Stomach (tissue), 9 donors: ENCODE results near the gene PDCD1. TPM values are rescaled to one million over a fixed set of nuclear protein-coding genes. Genes with fewer than 3 reads are reported as not detected.

Experiments used
- DNase-seq, 2 donors: peaks; one replicate each; pipeline versions ENCODE4 v3.0.0 to v3.0.0-alpha.2; 2013 to 2019
- H3K27ac ChIP-seq, 5 donors: fragments of 200-600 bp in 4 of 5; sonication (generic) in 4 of 5; one replicate each; pipeline ENCODE4 v1.5.1; 2013 to 2019; ENCODE audit warnings: mild to moderate bottlenecking in 1 of 5, moderate library complexity in 1 of 5
- H3K27me3 ChIP-seq, 3 donors: fragments of 200-600 bp; sonication (generic); one replicate each; pipeline ENCODE4 v1.5.1; 2017 to 2019; ENCODE audit warnings: mixed run types in 1 of 3
- H3K36me3 ChIP-seq, 4 donors: fragments of 200-600 bp; sonication (generic); 1 replicate in 3 of 4; 2 replicates in 1 of 4; pipeline ENCODE4 v1.5.1; 2016 to 2019
- H3K4me1 ChIP-seq, 4 donors: fragments of 200-600 bp; sonication (generic); one replicate each; pipeline ENCODE4 v1.5.1; 2016 to 2019
- H3K4me3 ChIP-seq, 4 donors: fragments of 200-600 bp; sonication (generic) in 3 of 4; one replicate each; pipeline ENCODE4 v1.5.1; 2016 to 2019; ENCODE audit warnings: mild to moderate bottlenecking in 1 of 4
- H3K9me3 ChIP-seq, 4 donors: fragments of 200-600 bp; sonication (generic); one replicate each; pipeline ENCODE4 v1.5.1; 2016 to 2019
- EP300 ChIP-seq: sonication (generic); formaldehyde crosslinking; IDR thresholded peaks from one replicate; pipeline ENCODE4 v1.6.1; 2017; ENCODE audit warnings: antibody characterized with exemption
- POLR2A ChIP-seq, 4 donors: fragments of 450-650 bp; IDR thresholded peaks; one replicate each; pipeline ENCODE4 v1.6.1; 2016; ENCODE audit warnings: antibody characterized with exemption in 4 of 4, control low read depth in 2 of 4, mild to moderate bottlenecking in 1 of 4, moderate library complexity in 1 of 4
- POLR2AphosphoS5 ChIP-seq, 3 donors: sonication (generic); formaldehyde crosslinking; IDR thresholded peaks; one replicate each; pipeline ENCODE4 v1.6.1; 2016; ENCODE audit warnings: antibody characterized with exemption in 3 of 3
- WGBS, 5 donors: extraction: QIAGEN DNeasy Blood & Tissue Kit in 3 of 5; methylation state at CpG; one replicate each; pipeline versions ENCODE4 v1.1.5 to v1.1.7; 2013 to 2018; 5-methylcytosine and 5-hydroxymethylcytosine counted together
- intact Hi-C: fragments of 100-400 bp; cut with DNase I; formaldehyde crosslinking; loops from one replicate; pipeline ENCODE4 v1.15.1; 2023; ENCODE audit warnings: low total_unique reads
- polyA plus RNA-seq, 3 donors: library from polyadenylated mRNA; stranded (reverse); fragments of 200-250 nt; gene quantifications; one replicate each; pipeline ENCODE4 v1.2.3, GENCODE V29; 2013
- total RNA-seq, 5 donors: library from RNA; depleted of rRNA; stranded (reverse); fragments of >200 nt; gene quantifications; one replicate each; pipeline versions ENCODE4 v1.1.0 to v1.2.3, GENCODE V29; 2014 to 2016
- TF ChIP-seq, protein P1 (sequence below), 7 experiments: fragments of 450-650 bp in 4 of 7; fragments of 200-600 bp in 3 of 7; sonication (generic) in 3 of 7; IDR thresholded peaks; one replicate each; pipeline ENCODE4 v1.5.1; 2016 to 2019; ENCODE audit warnings: antibody characterized with exemption in 7 of 7, control low read depth in 2 of 7, mild to moderate bottlenecking in 1 of 7
- donor health status: healthy with polysubstance abuse.
- donor health status: Bipolar disorder and iron deficiency.
- donor health status: healthy.

Gene PDCD1
- total and polyA plus RNA-seq, 8 donors = 0.18 to 2.2 (median 0.60) TPM; not detected in 3

DNA sequence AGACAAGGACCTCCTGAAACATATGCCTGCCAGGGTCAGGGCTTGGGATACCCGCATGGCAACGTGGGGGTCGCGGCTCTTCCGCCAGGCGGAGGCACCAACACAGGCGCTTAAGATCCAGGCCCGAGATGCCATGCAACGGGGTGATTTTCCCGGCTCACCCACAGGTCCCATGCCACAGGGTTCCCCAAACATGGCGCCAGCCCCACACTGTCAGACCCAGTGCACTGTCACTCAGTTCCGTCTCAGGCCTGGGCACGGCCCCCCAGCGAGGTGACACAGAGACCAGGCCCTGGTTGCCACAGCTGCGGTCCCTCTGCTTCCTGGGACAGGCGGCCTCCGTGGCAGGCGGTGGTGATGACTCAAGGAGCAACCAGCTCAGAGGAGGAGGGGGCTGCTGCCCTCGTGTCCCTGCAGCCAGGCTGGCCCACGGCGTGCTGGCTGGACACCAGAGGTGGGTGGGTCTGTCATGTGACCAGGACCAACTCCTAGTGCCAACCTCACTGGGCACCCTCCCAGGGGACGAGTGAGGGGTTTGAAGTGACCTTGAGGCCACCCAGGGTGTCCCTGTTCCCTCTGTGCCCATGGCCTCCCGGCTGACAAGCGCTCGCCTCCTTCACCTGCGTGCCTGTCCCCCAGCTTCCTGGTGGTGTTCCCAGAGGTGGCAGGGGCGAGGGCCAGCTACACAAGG lies 4.9 kb downstream of the PDCD1 start:
- H3K9me3 ChIP-seq = no peaks in the 10 kb centered on the region
- H3K4me1 ChIP-seq = peaks cover 0 to 13% (median 6%) of the 10 kb centered on the region in 4 donors
- DNase-seq = no peak
- H3K36me3 ChIP-seq = no peaks in the 10 kb centered on the region
- 77 to 82% (median 81%) methylated on average over 17 to 27 of the region's 27 CpGs for WGBS, 5 donors
- intact Hi-C loops = no loop called here
- no peak overlapping the region for H3K4me3 ChIP-seq
- no peak overlapping the region for H3K27ac ChIP-seq
- peaks cover 0 to 37% (median 0%) of the 10 kb centered on the region in 3 donors for H3K27me3 ChIP-seq
- TF ChIP-seq POLR2A (IDR thresholded peaks at IDR 0.05) (no peak), POLR2AphosphoS5 (IDR thresholded peaks at IDR 0.05) (no peak), EP300 (no peak)
- TF ChIP-seq, protein P1, sequence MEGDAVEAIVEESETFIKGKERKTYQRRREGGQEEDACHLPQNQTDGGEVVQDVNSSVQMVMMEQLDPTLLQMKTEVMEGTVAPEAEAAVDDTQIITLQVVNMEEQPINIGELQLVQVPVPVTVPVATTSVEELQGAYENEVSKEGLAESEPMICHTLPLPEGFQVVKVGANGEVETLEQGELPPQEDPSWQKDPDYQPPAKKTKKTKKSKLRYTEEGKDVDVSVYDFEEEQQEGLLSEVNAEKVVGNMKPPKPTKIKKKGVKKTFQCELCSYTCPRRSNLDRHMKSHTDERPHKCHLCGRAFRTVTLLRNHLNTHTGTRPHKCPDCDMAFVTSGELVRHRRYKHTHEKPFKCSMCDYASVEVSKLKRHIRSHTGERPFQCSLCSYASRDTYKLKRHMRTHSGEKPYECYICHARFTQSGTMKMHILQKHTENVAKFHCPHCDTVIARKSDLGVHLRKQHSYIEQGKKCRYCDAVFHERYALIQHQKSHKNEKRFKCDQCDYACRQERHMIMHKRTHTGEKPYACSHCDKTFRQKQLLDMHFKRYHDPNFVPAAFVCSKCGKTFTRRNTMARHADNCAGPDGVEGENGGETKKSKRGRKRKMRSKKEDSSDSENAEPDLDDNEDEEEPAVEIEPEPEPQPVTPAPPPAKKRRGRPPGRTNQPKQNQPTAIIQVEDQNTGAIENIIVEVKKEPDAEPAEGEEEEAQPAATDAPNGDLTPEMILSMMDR (IDR thresholded peaks at IDR 0.05) = no peak

DNA sequence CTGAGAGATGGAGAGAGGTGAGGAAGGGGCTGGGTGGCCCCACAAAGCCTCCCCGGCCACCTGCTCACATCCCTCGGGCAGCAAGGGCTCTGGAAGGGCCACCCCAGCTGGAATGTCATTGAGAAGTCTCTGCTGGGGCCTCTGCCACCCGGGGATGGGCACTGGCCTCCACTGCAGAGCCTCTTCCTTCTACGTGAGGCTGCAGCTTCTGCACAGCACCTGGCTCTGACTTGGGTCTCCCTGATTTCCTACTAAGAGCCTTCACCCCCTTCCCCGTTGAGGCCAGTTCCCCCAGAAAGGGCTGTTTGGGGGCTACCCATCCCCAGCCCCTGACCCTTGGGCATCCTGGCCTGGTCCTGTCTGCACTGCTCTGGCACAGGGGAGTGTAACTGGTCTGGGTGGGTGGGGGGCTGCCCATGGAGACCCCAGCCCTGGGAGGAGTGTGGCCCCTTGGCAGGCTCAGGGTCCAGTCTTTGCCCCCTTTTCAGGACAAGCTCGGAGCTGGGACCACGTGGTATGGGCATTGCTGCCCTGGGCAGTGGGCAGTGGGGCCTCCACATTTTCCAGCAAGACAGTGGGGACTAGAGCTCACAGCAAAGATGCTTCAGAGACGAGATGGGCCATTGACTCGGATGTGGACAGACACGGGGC lies 5.6 kb downstream of the PDCD1 start:
- H3K4me3 ChIP-seq = no peak overlapping the region
- no peak for DNase-seq

DNA sequence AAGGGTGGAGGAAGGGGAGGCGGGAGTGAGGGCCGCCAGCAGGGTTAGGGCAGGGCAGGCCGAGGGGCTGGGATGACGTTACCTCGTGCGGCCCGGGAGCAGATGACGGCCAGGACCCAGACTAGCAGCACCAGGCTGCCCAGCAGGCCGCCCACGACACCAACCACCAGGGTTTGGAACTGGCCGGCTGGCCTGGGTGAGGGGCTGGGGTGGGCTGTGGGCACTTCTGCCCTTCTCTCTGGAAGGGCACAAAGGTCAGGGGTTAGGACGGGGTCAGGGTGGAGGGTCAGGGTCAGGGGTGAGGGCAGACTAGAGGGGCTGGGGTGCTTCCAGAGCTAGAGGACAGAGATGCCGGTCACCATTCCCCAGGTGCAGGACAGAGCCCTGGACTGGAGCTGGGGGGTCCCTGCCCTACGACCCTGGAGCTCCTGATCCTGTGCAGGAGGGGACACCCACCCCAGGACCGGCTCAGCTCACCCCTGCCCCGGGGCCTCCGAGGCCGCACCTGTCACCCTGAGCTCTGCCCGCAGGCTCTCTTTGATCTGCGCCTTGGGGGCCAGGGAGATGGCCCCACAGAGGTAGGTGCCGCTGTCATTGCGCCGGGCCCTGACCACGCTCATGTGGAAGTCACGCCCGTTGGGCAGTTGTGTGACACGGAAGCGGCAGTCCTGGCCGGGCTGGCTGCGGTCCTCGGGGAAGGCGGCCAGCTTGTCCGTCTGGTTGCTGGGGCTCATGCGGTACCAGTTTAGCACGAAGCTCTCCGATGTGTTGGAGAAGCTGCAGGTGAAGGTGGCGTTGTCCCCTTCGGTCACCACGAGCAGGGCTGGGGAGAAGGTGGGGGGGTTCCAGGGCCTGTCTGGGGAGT lies 6.3 kb downstream of the PDCD1 start:
- no peaks in the 10 kb centered on the region for H3K36me3 ChIP-seq
- intact Hi-C loops = no loop called here
- peaks cover 0 to 13% (median 4%) of the 10 kb centered on the region in 4 donors for H3K4me1 ChIP-seq
- H3K9me3 ChIP-seq = no peaks in the 10 kb centered on the region
- peak in 1 of 2 donors; percentile 17 for DNase-seq
- no peak for TF ChIP-seq POLR2A (IDR thresholded peaks at IDR 0.05)
- no peak for TF ChIP-seq EP300
- TF ChIP-seq, protein P1 (IDR thresholded peaks at IDR 0.05) = no peak
- no peak for TF ChIP-seq POLR2AphosphoS5 (IDR thresholded peaks at IDR 0.05)
- peaks cover 0 to 28% (median 0%) of the 10 kb centered on the region in 3 donors for H3K27me3 ChIP-seq
- H3K27ac ChIP-seq = no peak overlapping the region
- 88 to 92% (median 90%) methylated on average over 24 to 39 of the region's 39 CpGs for WGBS, 5 donors
- H3K4me3 ChIP-seq = no peak overlapping the region

More for the DNA sequence above, 5.6 kb downstream of the PDCD1 start:
- H3K27ac ChIP-seq = no peak overlapping the region
- intact Hi-C loops = no loop called here
- no peaks in the 10 kb centered on the region for H3K36me3 ChIP-seq
- WGBS, 5 donors = 87 to 94% (median 90%) methylated on average over 8 to 10 of the region's 10 CpGs
- H3K9me3 ChIP-seq = no peaks in the 10 kb centered on the region
- TF ChIP-seq, protein P1 (IDR thresholded peaks at IDR 0.05) = no peak
- TF ChIP-seq EP300 = no peak
- TF ChIP-seq POLR2AphosphoS5 (IDR thresholded peaks at IDR 0.05) = no peak
- TF ChIP-seq POLR2A (IDR thresholded peaks at IDR 0.05) = no peak
- peaks cover 0 to 31% (median 0%) of the 10 kb centered on the region in 3 donors for H3K27me3 ChIP-seq
- peaks cover 0 to 13% (median 4%) of the 10 kb centered on the region in 4 donors for H3K4me1 ChIP-seq
